HL-60/S4 (cell line): ENCODE measurements around the gene ZNRF3.
"Not testable (repeated sequence)": the region's sequence is repeated elsewhere in the genome, so short reads cannot be mapped to it uniquely, and the experiment has no call there.

ENCODE experiments used
- in situ Hi-C: fragments of 300-500 bp; cut with MboI; formaldehyde crosslinking; loops from 2 replicates; pipeline ENCODE4 v1.14.3; 2022; ENCODE audit warnings: low sequenced_read_pairs

The ZNRF3 gene

GRCh38 chr22:28882878-28883656 is at the start of gene ZNRF3:
ZNRF3 (plus strand) TSS chr22:28883572; CDS start chr22:28883767, 195 bp downstream.
- in situ Hi-C loops: no loop called here

- in situ Hi-C loops: loop anchor here (25.0 kb wide), 1 partner anchor 798 kb away; no protein-coding TSS in a partner anchor
Observed at GRCh38 chr22:28835630-28836189, 47.7 kb upstream of the ZNRF3 start.

GRCh38 chr22:28837640-28838039 is 45.7 kb upstream of the ZNRF3 start:
- in situ Hi-C loops: loop anchor here (25.0 kb wide), 1 partner anchor 800 kb away; no protein-coding TSS in a partner anchor

- in situ Hi-C loops: loop anchor here (25.0 kb wide), 1 partner anchor 802 kb away; no protein-coding TSS in a partner anchor
Observed at GRCh38 chr22:28838971-28839370, 44.4 kb upstream of the ZNRF3 start.

- in situ Hi-C loops: loop anchor here (25.0 kb wide), 1 partner anchor 804 kb away; no protein-coding TSS in a partner anchor
Observed at GRCh38 chr22:28841111-28841510, 42.3 kb upstream of the ZNRF3 start.

- in situ Hi-C loops: loop anchor here (25.0 kb wide), 1 partner anchor 806 kb away; no protein-coding TSS in a partner anchor
Observed at GRCh38 chr22:28843633-28844032, 39.7 kb upstream of the ZNRF3 start.

- in situ Hi-C loops: loop anchor here (25.0 kb wide), 1 partner anchor 807 kb away; no protein-coding TSS in a partner anchor
Observed at GRCh38 chr22:28844277-28844676, 39.1 kb upstream of the ZNRF3 start.

- in situ Hi-C loops: loop anchor here (25.0 kb wide), 1 partner anchor 810 kb away; no protein-coding TSS in a partner anchor
Observed at GRCh38 chr22:28846994-28847393, 36.4 kb upstream of the ZNRF3 start.

GRCh38 chr22:28855355-28856094 is 27.8 kb upstream of the ZNRF3 start:
- in situ Hi-C loops: loop anchor here (5.0 to 10.0 kb wide), 2 partner anchors 182 to 389 kb away; no protein-coding TSS in a partner anchor

- in situ Hi-C loops: loop anchor here (5.0 to 10.0 kb wide), 2 partner anchors 181 to 389 kb away; no protein-coding TSS in a partner anchor
Observed at GRCh38 chr22:28856095-28856455, 27.3 kb upstream of the ZNRF3 start.

GRCh38 chr22:28857288-28857687 is 26.1 kb upstream of the ZNRF3 start:
- in situ Hi-C loops: loop anchor here (5.0 to 10.0 kb wide), 2 partner anchors 180 to 388 kb away; no protein-coding TSS in a partner anchor

- in situ Hi-C loops: no loop called here
Observed at GRCh38 chr22:28864878-28865596, 18.3 kb upstream of the ZNRF3 start.

GRCh38 chr22:28867191-28867590 is 16.2 kb upstream of the ZNRF3 start:
- in situ Hi-C loops: no loop called here

- in situ Hi-C loops: not testable (repeated sequence)
Observed at GRCh38 chr22:28868389-28868788, 15.0 kb upstream of the ZNRF3 start.

GRCh38 chr22:28869736-28870135 is 13.6 kb upstream of the ZNRF3 start:
- in situ Hi-C loops: no loop called here

GRCh38 chr22:28873183-28873963 is 10.0 kb upstream of the ZNRF3 start:
- in situ Hi-C loops: no loop called here

GRCh38 chr22:28874061-28874460 is 9.3 kb upstream of the ZNRF3 start:
- in situ Hi-C loops: no loop called here

GRCh38 chr22:28874811-28875320 is 8.5 kb upstream of the ZNRF3 start:
- in situ Hi-C loops: no loop called here

GRCh38 chr22:28882545-28882877 is 861 bp upstream of the ZNRF3 start:
- in situ Hi-C loops: no loop called here

- in situ Hi-C loops: no loop called here
Observed at GRCh38 chr22:28883657-28883916, 215 bp downstream of the ZNRF3 start.
